HUES48 (cell line): Measurements from ENCODE around the gene SREBF2.
A peak's percentile ranks its signal among the peaks of the same experiment; 100 is the strongest.

Experiments
- H3K27ac ChIP-seq: one replicate; pipeline ENCODE4 v1.7.0; 2013; ENCODE audit warnings: low read depth, low read length, inconsistent platforms
- H3K27me3 ChIP-seq: 2 replicates; pipeline ENCODE4 v1.6.1; 2013; ENCODE audit warnings: mild to moderate bottlenecking, low read length; ENCODE audit not compliant: control insufficient read depth, insufficient read depth
- H3K36me3 ChIP-seq: 2 replicates; pipeline ENCODE4 v1.6.1; 2013; ENCODE audit warnings: low read length; ENCODE audit not compliant: control insufficient read depth, insufficient read depth
- H3K4me1 ChIP-seq: 2 replicates; pipeline ENCODE4 v1.6.1; 2013; ENCODE audit warnings: mild to moderate bottlenecking, low read length; ENCODE audit not compliant: control insufficient read depth, insufficient read depth
- H3K4me3 ChIP-seq: 2 replicates; pipeline ENCODE4 v1.5.1; 2013; ENCODE audit warnings: mild to moderate bottlenecking, low read depth, low read length
- H3K9ac ChIP-seq: 2 replicates; pipeline ENCODE4 v1.6.1; 2013; ENCODE audit warnings: mild to moderate bottlenecking, low read depth, low read length, moderate library complexity
- H3K9me3 ChIP-seq: 2 replicates; pipeline ENCODE4 v1.6.1; 2013; ENCODE audit warnings: low read length; ENCODE audit not compliant: control insufficient read depth, insufficient read depth

Gene SREBF2

DNA sequence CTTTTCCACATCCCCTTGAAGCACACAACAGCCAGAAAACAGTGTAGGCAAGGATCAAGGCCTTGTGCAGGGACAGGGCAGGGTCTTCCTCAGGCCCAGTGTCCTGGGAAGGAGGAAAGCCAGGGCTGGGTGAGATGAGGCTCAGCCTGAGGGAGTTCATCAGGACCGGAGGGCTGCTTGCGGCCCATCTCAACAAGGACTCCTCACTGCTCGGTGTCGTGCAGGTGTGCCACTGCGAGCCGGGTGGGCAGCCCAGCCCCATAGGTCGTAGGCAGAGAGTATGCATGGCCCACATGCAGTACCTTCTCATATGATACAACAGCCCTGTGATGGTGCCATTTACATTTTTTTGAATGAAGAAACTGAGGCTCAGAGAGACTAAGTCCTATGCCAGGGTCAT lies 69.1 kb downstream of the SREBF2 start:
- Histone ChIP-seq H3K4me1 (no peaks in the 10 kb centered on the region), H3K9ac (no peak overlapping the region), H3K27me3 (no peaks in the 10 kb centered on the region), H3K36me3 (peaks cover 90% of the 10 kb centered on the region), H3K4me3 (no peak overlapping the region), H3K27ac (no peak overlapping the region), H3K9me3 (no peaks in the 10 kb centered on the region)

DNA sequence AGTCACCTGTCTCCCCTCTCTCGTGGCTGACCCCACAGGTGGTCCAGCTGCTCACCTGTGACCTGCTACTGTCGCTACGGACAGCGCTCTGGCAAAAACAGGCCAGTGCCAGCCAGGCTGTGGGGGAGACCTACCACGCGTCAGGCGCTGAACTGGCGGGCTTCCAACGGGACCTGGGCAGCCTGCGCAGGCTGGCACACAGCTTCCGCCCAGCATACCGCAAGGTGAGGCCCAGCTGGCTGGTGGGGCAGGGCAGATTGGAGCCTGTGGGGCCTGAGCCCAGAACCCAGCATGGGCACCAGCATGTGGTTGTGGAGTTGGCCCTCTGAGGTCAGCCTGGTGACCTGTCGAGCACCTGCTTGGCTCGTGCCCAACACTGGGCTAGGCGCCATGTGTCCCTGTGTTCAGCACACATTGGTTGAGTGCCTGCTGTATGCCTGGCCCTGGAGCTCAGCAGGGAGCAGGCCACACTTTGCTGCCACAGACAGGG lies 70.1 kb downstream of the SREBF2 start:
- Histone ChIP-seq H3K36me3 (peaks cover 89% of the 10 kb centered on the region), H3K27ac (no peak overlapping the region), H3K9ac (no peak overlapping the region), H3K4me1 (no peaks in the 10 kb centered on the region), H3K9me3 (no peaks in the 10 kb centered on the region), H3K27me3 (peaks cover under 1% of the 10 kb centered on the region; the same call in 1 of the 2 replicates), H3K4me3 (no peak overlapping the region)

DNA sequence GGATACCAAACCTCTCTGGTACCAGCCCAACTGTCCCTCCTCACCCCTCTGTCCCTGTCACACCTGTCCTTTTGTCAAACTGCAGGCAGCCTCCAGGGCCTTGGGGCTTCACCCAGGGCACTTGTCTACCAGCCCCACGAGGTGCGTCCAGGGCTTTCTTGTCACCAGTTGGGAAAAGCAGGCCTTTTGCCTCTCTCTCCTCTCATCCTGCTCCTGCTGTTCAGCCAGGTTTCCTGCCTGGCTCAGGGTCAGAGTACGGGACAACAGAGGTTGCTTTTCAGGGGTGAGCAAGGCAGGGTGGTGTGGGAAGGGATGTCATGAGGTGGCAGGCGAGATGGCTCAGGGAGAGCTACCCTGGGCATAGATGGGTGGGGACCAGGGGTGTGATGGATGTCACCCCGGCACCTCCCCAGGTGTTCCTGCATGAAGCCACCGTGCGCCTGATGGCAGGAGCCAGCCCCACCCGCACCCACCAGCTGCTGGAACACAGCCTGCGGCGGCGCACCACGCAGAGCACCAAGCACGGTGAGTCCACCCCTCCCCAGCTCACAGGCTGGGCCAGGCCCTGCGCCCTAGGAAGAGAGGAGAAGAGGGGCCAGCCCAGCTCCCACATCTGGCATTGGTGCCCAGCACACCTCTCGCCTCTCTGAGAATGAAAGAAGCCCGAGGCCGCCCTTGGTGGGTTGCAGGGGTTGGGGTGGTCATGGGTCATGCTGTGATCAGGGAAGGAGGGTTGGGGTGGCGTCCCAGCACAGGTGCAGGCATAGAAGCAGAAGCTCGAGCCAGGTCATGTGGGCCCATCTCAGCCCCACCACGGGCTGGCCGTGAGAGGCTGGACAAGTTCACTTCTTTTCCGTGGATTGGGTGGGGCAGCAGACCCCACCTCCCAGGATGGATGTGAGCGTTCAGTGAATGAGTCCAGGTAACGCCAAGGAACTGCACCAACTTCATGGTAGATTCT lies 71.8 kb downstream of the SREBF2 start:
- Histone ChIP-seq H3K9me3 (no peaks in the 10 kb centered on the region), H3K4me1 (no peaks in the 10 kb centered on the region), H3K36me3 (peaks cover 74% of the 10 kb centered on the region), H3K4me3 (no peak overlapping the region), H3K9ac (no peak overlapping the region), H3K27ac (no peak overlapping the region), H3K27me3 (peaks cover 17% of the 10 kb centered on the region)

DNA sequence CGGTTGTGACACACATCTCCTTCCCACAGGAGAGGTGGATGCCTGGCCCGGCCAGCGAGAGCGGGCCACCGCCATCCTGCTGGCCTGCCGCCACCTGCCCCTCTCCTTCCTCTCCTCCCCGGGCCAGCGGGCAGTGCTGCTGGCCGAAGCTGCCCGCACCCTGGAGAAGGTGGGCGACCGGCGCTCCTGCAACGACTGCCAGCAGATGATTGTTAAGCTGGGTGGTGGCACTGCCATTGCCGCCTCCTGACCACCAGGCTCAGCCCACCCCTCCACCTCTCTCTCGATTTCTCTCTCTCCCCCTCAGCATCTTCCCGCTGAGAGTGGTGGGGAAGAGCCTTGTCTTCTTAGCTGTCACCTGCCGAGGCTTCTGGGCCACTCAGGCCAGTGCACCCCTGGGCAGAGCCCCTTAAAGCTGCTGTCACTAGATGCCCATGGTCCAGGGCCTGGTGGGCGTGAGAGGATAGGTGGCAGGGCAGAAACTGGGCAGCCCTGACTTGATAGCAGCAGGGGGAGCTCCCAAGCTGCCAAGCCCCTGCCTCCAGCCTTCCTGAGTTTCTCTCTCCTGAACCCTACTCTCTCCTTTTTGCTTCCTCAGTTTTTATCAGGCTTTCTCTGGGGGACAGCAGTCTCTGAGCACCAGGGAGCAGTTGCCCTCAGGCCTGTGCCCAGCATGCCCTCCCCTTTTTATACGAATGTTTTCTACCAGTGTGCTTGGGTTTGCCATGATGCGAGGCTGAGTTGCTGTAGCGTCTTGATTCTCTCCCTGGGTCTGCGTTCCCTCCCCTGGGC lies 72.7 kb downstream of the SREBF2 start:
- H3K4me3 ChIP-seq = no peak overlapping the region
- H3K27ac ChIP-seq = no peak overlapping the region
- peaks cover 65% of the 10 kb centered on the region for H3K36me3 ChIP-seq
- H3K4me1 ChIP-seq = no peaks in the 10 kb centered on the region
- H3K27me3 ChIP-seq = peaks cover 26% of the 10 kb centered on the region
- no peaks in the 10 kb centered on the region for H3K9me3 ChIP-seq
- H3K9ac ChIP-seq = no peak overlapping the region

DNA sequence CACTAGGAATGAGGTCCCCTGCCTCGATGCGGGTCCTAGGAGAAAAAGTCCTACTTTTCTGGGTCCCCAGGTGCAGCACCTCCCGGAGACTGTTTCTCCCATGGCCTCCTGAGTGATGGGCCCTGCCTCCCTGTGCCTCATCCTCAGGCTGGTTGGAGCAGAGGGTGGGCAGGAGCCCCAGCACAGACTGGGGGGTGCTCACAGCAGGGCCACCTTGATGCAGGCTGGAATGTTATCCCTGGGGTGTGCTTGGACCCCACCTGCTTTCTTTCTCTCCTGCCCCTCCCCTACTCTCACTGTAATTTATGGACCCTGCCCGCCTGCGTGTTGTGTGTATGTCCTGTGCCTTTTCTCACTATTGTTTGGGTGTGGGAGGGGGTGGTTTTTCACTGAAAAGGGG lies 73.9 kb downstream of the SREBF2 start:
- H3K27ac ChIP-seq = no peak overlapping the region
- no peak overlapping the region for H3K9ac ChIP-seq
- no peaks in the 10 kb centered on the region for H3K9me3 ChIP-seq
- H3K27me3 ChIP-seq = peaks cover 38% of the 10 kb centered on the region
- no peaks in the 10 kb centered on the region for H3K4me1 ChIP-seq
- peaks cover 56% of the 10 kb centered on the region for H3K36me3 ChIP-seq
- no peak overlapping the region for H3K4me3 ChIP-seq

DNA sequence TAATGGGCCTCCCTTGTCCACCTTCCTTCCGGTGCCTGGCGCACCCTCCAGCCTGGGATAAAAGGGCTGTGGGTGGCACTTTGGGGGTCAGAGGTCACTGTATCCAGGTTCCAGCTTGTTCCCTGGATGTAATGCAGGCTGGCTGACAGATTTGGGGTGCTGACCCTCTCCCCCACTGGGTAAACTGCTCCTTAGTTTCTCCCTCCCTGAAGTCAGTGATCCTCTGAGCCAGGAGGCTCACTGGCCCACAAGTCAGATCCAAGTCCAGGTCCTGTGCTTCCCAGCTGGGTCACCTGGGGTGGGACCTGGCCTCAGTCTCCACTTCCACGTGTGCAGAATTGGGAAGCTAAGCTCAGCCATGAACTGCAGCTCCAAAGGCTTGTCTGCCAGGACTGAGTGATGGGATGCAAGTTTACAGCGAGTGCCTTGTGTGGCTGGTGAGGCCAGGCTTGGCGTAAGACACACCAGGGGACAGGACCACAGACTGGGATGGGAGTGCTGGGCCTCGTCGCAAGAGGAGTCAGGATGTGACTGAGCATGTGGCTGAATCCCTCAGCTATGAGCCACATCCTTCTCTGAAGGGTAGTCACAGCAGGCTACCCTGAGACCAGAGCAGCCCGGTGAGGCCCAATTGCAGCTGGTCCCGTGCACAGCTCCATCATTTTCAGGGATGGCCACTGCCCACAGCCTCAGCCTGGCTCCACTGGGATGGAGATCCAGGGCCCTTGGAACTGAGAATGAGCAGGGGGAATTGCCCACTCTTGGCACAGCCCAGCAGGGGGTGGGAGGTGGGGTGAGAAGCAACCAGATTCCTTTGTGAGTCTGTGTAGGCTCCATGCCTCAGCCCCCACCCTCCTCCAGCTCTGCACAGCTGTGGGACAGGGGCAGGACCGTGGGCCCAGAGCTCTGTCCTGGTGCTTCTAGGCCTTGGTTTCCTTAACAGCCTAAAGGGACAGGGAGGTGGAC lies 74.8 kb downstream of the SREBF2 start:
- Histone ChIP-seq H3K36me3 (peaks cover 47% of the 10 kb centered on the region), H3K4me1 (no peaks in the 10 kb centered on the region), H3K27me3 (peaks cover 47% of the 10 kb centered on the region), H3K4me3 (no peak overlapping the region), H3K27ac (peak overlapping the region; percentile 5), H3K9ac (no peak overlapping the region), H3K9me3 (no peaks in the 10 kb centered on the region)

DNA sequence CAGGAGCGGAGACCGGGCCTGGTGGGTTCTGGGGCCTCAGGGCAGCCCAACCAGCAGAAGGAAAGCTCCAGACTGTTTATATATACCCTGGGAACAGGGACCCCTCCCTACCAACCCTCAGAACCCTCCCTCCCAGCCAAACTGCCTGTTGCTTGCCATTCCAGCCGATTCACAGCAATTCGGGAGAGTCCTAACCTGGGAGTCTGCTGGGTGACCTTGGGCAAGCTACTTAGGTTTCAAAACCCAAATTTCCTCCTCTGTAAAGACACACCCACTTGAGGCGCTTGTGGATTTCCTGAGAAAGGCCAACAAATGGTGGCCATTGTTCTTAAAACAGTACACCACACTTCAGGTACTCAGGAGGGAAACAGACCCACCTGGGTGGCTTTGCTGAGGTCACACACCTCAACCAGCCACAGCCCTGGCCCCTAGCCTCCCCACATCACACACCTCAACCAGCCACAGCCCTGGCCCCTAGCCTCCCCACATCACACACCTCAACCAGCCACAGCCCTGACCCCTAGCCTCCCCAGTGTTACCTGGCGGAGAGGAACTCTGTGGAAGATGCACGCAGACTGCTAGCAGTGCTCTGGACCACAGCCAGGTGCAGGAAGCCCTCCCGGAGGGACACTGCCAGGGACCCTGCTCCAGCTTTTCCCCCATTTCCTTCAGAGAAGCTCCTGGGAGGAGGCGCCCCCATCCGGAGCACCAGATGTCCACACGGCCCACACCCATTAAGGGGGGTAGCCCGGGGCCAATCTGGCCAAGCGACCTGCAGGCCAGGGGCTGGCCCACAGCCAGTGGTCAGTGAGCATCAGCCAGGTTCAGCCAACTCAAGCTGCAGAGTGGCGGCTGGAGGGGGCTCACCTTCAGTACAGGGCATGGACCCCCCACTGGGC lies 75.8 kb downstream of the SREBF2 start:
- Histone ChIP-seq H3K4me3 (no peak overlapping the region), H3K36me3 (peaks cover 38% of the 10 kb centered on the region), H3K4me1 (no peaks in the 10 kb centered on the region), H3K27ac (no peak overlapping the region), H3K9me3 (no peaks in the 10 kb centered on the region), H3K27me3 (peaks cover 56% of the 10 kb centered on the region), H3K9ac (no peak overlapping the region)

DNA sequence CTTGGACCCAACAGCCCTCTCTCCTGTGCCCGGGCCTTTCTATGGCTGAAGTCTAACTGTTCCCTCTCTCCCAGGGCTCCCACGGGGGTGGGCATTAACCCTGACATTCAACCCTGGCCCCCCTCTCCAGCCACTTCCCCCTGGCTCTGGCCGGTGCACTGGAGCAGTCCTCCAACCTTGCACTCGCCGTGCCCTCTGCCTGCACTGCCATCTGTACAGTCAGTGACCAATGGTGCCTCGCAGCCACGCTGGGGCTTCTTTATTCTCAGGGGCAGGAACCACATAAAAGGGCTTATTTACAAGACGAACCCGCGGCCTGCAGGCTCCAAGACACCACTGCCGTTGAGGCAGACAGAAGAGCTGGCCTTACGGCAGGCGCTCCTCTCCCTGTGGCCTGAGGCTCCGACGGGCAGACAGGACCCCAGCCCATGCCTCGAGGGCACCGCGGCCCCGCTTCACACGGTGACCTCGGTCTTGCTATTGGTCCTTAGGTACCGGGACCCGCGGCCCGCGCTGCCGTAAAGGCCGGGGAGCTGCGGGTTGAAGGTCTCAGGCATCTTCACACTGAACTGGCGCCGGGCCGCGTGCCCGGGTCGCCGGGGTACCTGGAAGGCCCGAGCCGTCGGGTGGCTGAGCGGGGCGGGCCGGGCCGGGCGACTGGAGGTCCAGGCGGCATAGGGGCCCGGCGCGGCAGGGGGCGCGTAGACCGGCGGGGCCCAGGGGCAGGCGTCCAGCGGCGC lies 76.6 kb downstream of the SREBF2 start:
- Histone ChIP-seq H3K9ac (no peak overlapping the region), H3K27ac (no peak overlapping the region), H3K4me1 (no peaks in the 10 kb centered on the region), H3K9me3 (no peaks in the 10 kb centered on the region), H3K4me3 (peak overlapping the region; percentile 39; the same call in 1 of the 2 replicates), H3K36me3 (peaks cover 30% of the 10 kb centered on the region), H3K27me3 (peaks cover 65% of the 10 kb centered on the region)
